ENCODE data around the gene MBOAT2. TPM values are rescaled to one million over a fixed set of nuclear protein-coding genes. Genes with fewer than 3 reads are reported as not detected.

MBOAT2 gene
- total and polyA plus RNA-seq, 4 donors: 9.0 to 72.9 (median 16.8) TPM

DNA sequence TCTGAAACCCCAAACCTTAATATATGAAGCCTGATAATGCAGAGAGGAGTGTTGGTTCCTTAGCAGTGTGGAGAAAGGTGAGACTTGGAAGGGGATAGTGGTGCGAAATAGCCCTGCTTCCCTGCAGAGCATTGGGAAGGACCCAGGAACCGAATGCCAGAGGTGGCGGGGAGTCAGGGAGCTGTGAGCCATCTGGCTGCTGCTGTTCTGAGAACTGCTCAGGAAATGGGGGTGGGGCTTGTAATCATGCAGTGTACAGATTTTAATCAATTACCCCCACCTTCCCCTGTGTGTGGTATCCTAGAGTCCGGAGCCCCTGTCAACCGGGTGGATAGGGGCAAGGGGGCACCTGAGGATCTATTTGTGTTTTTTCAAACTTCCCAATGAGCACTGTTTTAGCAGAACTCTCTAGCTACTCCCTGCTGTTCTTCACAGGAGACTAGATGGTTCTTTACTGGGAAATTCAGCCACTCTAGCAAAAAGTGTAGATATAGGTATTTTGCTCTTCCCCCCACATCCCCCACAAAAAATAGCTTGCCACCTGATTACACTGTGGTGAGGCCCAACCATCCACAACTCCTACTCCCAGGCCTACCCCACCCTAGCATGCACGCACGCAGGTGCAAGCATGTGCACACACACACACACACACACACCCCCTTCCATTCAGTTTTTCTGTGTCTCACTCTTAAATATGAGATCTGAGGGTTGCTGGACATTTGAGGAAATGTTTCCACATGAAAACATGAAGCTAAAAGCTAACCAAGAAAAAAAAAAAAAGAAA lies 30.1 kb upstream of the MBOAT2 start:
- Histone ChIP-seq H3K27me3 (ENCODE audit: control insufficient read depth in 3 of 3, insufficient read depth in 3 of 3, low read length in 2 of 3) (no peaks in the 10 kb centered on the region), H3K27ac (ENCODE audit: low read depth in 1 of 2, low read length in 1 of 2) (no peak overlapping the region), H3K4me1 (ENCODE audit: control insufficient read depth in 5 of 5, insufficient read depth in 5 of 5, low read length in 5 of 5) (peaks cover 0 to 26% (median 0%) of the 10 kb centered on the region in 5 donors), H3K4me3 (no peak overlapping the region), H3K9ac (ENCODE audit: insufficient read depth in 1 of 2, low read length in 2 of 2) (no peak overlapping the region), H3K36me3 (ENCODE audit: control insufficient read depth in 4 of 4, insufficient read depth in 4 of 4, low read length in 4 of 4) (no peaks in the 10 kb centered on the region), H3K9me3 (ENCODE audit: control insufficient read depth in 4 of 4, insufficient read depth in 3 of 4, low read length in 3 of 4) (peaks cover 0 to 2% (median 0%) of the 10 kb centered on the region in 4 donors)
- WGBS, 2 donors: 55% methylated on average over 7 of the region's 7 CpGs
- ATAC-seq (ENCODE audit: insufficient read depth, low FRiP score): no peak
- no peak for TF ChIP-seq CTCF (IDR thresholded peaks at IDR 0.05; ENCODE audit: control extremely low read depth, extremely low read depth)
- peak in 1 of 3 donors; percentile 39 for DNase-seq

DNA sequence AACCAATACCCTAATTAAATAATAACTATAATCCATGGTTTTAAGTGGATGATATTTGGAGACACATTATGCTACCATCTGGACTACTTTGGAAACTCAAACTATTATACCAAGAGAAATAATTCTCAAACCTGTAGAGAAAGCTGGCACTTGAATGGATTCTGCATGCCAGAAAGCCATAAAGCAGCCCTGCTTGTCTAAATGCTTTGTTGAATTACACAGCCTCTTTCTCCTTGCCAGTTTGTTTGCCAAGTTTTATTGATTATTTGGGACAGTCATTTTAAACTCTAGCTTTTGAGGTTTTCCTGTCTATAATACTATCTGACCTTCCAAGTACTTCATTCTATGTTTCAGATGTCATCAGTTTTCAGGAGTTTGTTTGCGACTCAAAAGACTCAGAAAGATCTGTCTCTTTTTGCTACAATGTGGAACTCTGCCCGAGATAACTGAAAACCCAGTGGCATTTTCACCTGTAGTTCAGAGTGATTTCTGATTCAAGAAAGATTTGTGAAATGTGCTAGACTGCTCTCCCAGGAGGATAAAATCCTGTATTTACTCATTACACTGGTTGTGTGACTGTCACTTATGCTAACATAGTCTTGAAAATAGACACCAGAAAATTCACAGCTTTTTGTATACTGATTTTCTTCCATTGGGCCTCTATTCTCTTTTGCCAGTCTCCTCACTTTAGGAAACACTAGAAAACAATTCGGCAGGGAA lies 29.2 kb upstream of the MBOAT2 start:
- Histone ChIP-seq H3K27ac (ENCODE audit: low read depth in 1 of 2, low read length in 1 of 2) (no peak overlapping the region), H3K9me3 (ENCODE audit: control insufficient read depth in 4 of 4, insufficient read depth in 3 of 4, low read length in 3 of 4) (no peaks in the 10 kb centered on the region), H3K36me3 (ENCODE audit: control insufficient read depth in 4 of 4, insufficient read depth in 4 of 4, low read length in 4 of 4) (no peaks in the 10 kb centered on the region), H3K4me3 (no peak overlapping the region), H3K4me1 (ENCODE audit: control insufficient read depth in 5 of 5, insufficient read depth in 5 of 5, low read length in 5 of 5) (peaks cover 0 to 26% (median 0%) of the 10 kb centered on the region in 5 donors), H3K27me3 (ENCODE audit: control insufficient read depth in 3 of 3, insufficient read depth in 3 of 3, low read length in 2 of 3) (no peaks in the 10 kb centered on the region), H3K9ac (ENCODE audit: insufficient read depth in 1 of 2, low read length in 2 of 2) (peak overlapping the region in 1 of 2 donors; percentile 16)
- no peak for ATAC-seq (ENCODE audit: insufficient read depth, low FRiP score)
- no peak for TF ChIP-seq CTCF (IDR thresholded peaks at IDR 0.05; ENCODE audit: control extremely low read depth, extremely low read depth)
- no peak for DNase-seq
- WGBS, 2 donors: 50 to 54% methylated on average over 3 of the region's 3 CpGs

DNA sequence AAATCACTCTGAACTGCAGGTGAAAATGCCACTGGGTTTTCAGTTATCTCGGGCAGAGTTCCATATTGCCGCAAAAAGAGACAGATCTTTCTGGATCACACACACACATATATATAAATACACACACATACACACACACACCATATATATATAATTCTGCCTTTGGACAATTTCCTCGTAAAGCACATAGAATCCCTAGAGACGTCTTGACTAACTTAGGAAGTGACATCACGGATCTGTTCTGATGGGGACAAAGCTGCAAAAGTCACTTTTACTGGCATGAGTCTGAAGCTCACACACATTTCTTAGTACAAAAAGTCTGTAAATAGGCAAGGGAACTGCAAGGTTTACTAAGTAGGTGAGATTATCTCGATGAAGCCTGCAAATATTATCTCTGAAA lies 28.6 kb upstream of the MBOAT2 start:
- WGBS, 2 donors: 79 to 82% methylated on average over 6 of the region's 6 CpGs
- H3K36me3 ChIP-seq (ENCODE audit: control insufficient read depth in 4 of 4, insufficient read depth in 4 of 4, low read length in 4 of 4): no peaks in the 10 kb centered on the region
- no peak for TF ChIP-seq CTCF (IDR thresholded peaks at IDR 0.05; ENCODE audit: control extremely low read depth, extremely low read depth)
- no peaks in the 10 kb centered on the region for H3K27me3 ChIP-seq (ENCODE audit: control insufficient read depth in 3 of 3, insufficient read depth in 3 of 3, low read length in 2 of 3)
- DNase-seq: peak in 1 of 3 donors; percentile 21
- H3K4me3 ChIP-seq: no peak overlapping the region
- H3K4me1 ChIP-seq (ENCODE audit: control insufficient read depth in 5 of 5, insufficient read depth in 5 of 5, low read length in 5 of 5): peaks cover 0 to 26% (median 0%) of the 10 kb centered on the region in 5 donors
- H3K9ac ChIP-seq (ENCODE audit: insufficient read depth in 1 of 2, low read length in 2 of 2): no peak overlapping the region
- no peaks in the 10 kb centered on the region for H3K9me3 ChIP-seq (ENCODE audit: control insufficient read depth in 4 of 4, insufficient read depth in 3 of 4, low read length in 3 of 4)
- no peak for ATAC-seq (ENCODE audit: insufficient read depth, low FRiP score)
- H3K27ac ChIP-seq (ENCODE audit: low read depth in 1 of 2, low read length in 1 of 2): no peak overlapping the region

Measured in lung (tissue), 12 donors.